Stimulated activated CD4-positive, alpha-beta T cell treated with anti-CD3 and anti-CD28 coated beads, Interleukin-12 subunit alpha, Interleukin-12 subunit beta, amount 100 ng/mL, for 24 hours (primary cell): ENCODE data around the gene CRNN.

Source experiments
- DNase-seq, 2 experiments: peaks; one replicate each; pipeline ENCODE4 v3.0.0-alpha.2; 2020; ENCODE audit warnings: low read depth in 2 of 2

Gene CRNN

DNA sequence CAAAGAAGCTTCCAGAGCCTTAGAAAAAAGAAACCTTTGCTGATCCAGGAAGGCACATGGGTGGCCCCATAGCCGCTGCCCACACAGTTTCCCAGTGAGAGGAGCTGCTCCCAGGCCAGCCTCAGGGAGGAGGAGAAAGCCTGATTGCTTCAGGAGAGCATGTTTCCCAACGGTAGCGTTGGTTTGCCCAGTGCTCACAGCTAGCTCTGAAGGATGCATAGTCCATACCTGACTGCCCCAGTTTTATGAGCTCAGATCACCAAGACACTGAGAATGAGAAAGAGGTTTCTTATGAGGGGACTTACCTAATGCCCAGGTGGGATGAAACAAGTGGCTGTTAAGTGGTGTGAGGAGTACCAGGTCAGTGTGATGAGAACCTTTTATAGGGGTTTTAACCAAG lies at the start of gene CRNN:
CRNN (minus strand) TSS at position 355 of the 400 bp plus-strand sequence. CDS start 2,030 bp downstream, outside the sequence.
- DNase-seq = no peak

DNA sequence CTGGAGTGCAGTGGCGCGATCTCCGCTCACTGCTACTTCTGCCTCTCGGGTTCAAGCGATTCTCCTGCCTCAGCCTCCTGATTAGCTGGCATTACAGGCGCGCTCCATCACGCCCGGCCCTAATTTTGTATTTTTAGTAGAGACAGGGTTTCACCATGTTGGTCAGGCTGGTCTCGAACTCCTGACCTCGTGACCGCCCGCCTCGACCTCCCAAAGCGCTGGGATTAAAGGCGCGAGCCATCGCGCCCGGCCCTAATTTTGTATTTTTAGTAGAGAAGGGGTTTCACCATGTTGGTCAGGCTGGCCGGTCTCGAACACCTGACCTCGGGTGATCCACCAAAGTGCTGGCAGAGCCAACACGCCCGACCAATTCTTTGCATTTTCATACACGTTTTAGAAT lies 48.6 kb upstream of the CRNN start:
- DNase-seq = no peak

DNA sequence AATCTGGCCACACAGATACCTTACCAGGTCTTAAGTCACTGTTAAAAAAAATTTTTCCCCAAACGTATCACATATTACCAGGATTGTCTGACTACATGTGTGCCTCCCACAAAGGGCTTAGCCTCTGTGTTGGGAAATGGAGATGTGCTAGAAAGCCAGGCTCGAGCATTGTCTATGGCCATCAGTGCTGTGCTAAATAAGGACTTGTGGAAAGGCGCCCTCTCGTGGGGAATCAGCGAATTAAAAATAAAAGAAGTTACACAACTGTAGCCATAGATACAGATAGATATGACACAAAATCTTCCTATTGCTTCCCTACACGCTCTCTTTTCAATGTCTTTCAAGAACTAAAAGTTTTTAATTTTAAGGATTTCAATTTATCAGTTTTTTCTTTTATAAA lies 47.5 kb upstream of the CRNN start:
- peak in 1 of 2 experiments; percentile 41 for DNase-seq

DNA sequence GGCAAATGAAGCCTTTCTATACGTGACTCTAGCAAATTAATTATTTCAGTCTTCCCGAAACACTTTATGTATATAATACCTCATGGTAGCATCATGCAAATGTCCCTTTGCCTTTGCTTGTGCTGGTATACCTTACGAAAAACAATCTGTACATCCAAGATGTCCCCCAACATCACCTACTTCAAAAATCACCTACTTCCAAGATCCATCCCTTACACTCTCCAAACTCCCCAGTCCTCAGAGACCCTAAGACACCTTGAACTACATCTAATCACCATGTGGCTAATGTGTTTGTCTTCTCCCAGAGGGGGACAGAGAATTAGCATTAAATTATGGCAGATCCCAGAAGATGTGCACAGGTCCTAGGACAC lies 46.5 kb upstream of the CRNN start:
- no peak for DNase-seq

DNA sequence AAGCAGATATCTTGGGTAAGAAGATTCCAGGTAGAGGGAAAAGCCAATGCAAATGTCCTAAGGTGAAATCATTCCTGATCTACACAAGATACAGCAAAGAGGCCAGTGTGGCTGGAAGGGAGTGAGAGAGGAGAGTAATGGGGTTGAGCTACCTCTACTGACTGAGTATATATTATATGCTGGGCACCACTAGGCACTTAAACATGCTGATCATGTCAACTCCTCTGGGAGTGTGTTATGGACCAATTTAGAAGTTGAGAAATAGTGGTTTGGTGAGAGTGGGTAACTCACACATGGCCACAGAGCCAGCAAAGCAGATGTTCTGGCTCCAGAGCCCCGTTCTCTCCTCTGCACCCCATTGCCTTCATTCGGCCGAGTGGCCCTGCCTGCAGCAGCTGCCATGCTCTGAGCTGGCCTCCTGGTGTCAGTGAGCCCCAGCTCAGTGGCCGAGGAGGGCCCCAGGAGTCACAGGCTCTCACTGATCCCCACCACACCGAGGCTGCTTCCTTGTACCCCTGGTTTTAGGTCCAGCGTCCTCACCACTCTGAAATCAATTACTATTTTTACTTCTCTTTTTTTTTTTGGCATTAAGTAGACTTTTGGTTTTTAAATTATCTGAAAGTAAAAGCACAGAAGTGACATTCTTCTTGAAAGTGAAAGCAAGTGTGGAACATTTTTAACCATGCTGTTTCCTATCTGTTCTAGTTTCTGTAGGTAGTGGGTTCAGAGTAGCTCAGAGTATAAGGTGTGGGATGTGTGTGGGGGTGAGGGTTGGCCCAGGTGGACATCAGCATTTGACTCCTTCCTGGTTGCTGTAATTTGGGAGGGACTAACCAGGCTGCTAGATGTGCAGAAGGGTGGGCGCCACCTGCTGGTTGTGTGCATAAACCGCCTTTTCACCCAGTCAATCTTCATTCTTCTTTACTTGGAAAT lies 45.8 kb upstream of the CRNN start:
- DNase-seq = peak; percentile 44 to 77

DNA sequence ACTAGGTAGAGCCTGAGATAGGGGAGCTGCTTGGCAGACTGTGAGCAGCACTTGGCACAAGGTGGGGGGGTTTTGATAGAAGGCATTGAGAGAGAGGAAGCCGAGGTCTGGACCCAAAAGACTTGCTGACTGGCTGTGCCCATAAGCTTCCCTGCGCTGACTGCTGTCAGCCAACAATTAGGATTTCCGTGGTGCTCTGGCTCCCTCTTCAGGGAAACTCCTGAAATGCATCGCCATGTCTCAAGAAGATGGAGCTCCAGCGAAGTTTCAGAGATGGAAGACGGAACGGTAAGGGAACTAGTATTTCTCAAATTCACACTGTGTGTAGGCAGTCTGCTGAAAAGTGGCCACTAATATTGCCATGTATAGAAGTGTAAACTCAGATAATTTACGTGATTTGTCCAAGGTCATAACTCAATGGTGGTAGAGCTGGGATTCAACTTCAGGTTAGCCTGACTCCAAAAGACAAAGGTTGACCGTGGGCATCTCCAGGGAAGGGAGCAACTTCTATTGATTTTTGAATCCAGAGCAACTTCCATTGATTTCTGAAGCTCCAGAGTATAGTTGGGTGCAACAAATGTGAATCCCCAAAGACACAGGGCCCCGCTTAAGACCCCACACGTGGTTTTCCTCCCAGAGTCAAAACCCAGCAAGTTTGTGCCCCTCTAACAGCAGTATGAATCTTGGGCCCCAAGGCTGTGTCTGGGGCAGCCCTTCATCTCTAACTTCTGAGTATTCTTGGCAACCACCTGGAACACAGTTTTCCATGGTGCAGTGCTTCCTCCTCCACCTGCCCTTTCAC lies 44.5 kb upstream of the CRNN start:
- DNase-seq = peak; percentile 62 to 84

DNA sequence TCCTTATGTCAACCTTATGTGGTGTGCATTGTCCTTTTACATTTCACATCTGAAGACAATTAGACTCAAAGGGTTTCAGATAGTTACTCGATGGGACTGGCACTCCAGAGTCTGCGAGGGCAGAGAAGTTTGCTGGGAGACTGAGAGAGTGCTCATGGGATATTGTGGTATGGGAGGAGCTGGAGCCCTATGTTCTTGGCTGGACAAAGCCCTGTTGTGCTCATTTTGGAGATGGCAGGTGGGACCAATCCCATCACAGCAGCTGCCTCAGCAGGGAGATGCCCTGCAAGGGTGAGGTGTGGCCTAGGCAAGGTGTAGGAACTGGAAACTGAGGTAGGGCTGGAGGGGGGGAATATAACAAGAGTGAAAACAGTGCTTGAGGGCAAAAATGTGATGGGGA lies 43.5 kb upstream of the CRNN start:
- no peak for DNase-seq

DNA sequence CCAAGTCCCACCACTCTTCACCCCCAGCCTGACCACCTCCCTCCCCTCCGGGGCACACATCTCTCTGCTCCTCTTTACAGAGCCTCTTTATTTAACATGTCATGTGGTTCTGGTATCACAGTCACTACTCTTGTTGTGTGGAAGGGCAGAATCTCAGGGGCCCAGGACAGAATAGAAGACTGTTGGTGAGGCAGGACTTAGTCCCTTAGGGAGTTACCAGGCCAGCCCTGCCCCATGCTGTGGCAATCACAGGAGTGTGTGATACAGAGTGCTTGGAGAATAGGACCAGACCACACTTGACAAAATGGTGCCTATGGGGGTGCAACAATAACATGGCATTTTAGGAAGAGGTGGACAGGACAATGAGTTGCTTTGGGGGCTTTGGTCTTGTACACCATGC lies 43.0 kb upstream of the CRNN start:
- DNase-seq = no peak

DNA sequence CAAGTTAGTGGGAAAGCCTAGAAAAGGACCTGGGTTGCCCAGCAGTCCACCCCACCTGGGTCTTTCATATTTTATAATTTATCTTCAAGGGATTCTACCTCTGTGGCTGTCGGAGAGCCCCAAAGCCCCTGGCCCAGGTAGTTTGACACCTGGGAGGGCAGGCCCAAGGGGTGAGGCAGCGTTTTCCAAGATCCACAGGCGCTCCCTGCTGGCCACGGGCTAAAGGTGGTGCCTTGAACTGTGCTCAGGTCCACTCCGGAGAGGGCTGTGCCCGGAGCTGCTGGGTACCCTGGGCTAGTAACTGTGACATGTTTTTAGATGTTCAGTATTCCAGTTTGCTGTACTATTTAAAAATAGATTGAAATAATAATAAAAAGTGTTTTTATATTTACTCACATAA lies 37.2 kb upstream of the CRNN start:
- no peak for DNase-seq

DNA sequence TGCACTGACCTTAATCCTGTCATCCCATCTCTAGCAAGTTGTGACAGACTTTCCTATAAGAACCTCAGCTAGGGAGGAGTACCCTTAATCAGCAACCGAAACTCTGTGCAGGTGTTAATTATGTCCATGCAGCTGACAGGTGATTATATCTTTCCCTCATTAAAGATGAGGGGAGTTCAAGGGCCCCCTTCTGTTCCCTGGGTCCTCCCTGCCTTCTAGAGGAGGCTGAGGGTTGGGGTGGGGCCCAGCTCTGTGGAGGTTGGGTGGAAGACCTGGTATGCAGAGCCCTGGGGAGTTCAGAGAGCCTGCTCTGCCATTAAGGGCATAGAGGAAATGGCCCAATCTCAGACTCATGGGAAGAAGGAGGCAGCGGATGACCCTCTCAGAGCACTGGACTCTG lies 35.6 kb upstream of the CRNN start:
- DNase-seq = no peak

DNA sequence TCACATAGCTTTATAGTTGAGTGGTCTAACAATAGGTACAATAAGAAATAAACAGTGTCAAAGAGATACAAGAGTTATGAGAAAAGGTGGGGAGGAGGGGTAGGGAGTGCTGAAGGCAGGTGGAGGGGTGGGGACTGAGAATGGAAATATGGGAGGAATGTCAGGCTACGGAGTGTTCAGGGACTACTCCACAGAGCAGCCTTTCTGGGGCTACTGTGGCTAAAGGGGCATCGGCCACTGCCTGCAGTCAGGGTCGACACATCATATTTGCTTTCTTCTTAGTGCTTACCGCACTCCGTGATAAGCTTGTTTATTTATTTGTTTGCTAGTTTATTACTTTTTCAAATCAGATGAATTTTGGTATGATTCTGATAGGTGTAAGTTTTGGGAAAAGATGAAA lies 34.4 kb upstream of the CRNN start:
- no peak for DNase-seq

DNA sequence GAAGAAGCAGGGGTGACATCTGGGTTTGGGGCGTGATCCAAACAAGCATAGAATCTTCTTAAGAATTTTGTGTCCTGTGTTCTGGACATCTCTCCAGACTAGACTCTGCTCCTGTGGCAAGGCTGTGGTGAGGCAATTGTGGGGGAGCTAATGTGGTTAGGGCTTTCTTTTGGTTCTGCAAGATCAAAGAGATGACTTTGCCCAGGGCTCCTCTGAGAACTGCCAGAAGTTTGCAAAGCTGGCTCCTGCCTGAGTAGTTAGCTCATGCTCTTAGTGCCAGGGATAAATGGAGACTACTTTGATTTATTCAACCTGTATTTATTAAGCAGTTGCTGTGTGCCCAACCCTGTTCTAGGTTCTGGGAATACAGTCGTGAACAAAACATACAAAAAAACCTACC lies 34.0 kb upstream of the CRNN start:
- no peak for DNase-seq

DNA sequence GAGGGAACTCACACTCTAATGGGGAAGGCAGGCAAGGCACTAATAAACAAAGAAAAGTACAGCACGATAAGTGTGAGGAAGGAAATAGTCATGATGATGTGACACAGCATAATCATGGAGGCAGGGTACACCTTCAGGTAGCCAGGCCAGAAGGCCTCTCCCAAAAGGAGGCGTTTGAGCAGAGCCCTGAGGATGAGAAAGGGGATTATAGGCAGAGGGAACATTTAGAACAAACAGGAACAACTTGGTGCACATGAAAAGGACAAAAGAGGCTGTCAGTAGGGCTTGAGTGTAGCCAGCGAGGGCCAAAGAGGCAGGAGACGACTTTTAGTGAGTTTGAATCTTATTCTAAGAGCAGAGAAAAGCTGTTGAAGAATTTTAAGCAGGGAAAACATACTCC lies 33.4 kb upstream of the CRNN start:
- DNase-seq = no peak

DNA sequence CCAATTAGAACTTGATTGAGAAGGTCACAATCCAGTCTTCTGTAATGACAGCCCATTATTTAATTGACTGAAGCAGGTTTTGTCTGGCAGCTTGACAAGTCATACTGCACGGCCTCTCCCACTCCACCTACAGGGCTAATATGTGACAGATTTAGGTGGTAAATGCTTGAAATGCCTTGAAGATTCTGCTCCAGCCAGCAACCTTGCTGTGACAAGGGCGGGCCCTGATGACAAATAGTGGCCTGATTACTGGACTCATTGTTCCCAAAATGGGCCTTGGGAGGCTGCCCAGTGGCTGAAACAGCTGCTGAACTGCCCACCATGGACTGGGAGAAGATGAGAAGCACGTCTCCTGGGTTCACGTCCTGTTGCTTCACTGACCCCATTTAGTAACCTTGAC lies 30.0 kb upstream of the CRNN start:
- no peak for DNase-seq

DNA sequence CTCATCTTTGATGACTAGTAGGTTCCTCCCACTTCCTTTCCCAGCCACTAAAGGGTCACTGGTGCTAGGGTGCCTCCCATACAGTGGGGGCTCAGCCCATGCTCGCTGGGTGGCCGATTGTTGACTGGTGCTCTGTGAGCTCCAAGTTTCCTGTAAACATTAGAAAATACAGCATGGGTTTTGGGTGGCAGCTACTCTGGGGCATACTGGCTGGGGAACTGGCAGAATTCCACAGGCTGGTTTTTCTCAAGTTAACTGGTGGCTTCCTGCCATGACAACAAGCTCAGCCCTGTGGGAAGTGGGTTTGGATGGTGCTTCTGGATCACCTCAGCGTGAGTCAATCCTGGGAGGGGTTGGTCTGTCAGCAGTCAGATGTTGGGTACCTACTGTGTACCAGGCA lies 28.7 kb upstream of the CRNN start:
- no peak for DNase-seq

DNA sequence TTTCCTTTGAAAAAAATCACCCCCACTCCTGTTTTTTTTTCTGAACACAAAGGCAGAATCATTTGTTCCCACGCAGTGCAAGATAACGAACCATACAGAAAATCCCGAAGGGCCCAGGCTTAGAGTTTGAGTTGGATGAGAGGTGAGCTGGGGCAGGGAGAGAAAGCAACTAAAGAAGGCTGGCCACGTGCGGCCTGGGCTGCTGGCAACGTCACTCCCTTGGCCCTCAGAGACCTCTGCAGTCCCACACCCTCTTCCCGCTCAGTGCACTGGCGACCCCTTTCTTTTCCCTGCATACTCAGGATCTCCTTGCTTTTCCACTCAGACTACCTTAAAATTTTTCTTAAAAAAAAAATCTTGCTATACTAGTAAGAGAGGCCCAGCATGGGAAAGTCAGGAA lies 28.2 kb upstream of the CRNN start:
- no peak for DNase-seq

DNA sequence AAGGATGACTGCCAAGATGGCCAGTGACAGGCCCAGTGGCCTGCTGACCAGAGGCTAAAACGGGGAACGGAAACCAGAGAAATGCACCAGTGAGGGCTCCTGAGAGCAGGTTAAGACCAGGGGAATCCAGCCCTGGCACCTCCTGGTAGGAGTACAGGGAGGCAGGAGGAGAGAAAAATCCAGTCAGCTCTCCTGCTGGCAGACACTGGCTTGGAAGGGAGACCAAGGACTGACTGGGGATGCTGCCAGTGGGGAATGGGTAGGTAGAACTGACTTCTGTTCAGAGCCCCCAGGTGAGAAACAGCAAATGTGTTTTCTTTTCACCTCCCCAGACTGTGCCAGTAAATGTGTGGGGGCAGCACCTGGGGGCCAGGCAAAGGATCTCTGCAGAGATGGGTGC lies 27.7 kb upstream of the CRNN start:
- no peak for DNase-seq

DNA sequence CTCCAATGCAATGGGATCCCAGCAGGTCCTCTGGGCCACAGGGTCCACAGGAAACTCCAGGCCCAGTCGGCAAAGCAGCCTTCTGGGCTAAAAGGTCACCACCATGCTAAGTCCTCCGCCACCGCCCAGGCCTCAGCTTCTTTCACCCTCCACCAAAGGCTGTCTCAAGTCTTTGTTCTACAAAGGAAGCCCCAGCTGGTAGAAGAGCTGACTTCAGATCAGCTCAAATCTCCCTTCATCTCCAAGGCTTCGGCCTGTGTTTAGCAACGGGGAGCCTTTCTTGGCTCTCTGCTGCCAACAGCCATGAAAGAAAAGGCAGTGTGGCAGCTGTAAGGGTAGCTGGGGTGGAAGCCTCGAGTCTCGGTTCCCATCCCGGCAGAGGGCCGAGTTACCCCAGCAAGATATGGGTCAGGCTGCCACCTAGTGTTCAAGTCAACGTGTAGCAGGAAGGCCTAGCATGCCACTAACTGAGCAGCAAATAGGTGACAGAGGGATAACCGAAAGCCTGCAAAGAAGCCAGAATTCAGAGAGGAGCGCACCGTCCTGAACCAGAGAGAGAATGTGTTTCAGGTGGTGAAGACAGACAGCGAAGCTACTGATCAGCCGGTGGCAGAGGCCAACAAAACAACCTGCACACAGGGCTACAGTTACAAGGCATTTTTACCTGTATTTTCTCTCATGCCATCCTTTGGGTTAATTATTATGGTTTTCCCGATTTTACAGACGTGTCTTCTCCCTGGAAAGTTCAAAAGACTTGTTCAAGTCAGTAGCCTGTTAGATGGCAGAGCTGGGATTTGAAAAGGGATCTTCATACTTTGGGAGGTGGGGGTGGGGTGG lies 26.8 kb upstream of the CRNN start:
- peak; percentile 50 to 52 for DNase-seq

DNA sequence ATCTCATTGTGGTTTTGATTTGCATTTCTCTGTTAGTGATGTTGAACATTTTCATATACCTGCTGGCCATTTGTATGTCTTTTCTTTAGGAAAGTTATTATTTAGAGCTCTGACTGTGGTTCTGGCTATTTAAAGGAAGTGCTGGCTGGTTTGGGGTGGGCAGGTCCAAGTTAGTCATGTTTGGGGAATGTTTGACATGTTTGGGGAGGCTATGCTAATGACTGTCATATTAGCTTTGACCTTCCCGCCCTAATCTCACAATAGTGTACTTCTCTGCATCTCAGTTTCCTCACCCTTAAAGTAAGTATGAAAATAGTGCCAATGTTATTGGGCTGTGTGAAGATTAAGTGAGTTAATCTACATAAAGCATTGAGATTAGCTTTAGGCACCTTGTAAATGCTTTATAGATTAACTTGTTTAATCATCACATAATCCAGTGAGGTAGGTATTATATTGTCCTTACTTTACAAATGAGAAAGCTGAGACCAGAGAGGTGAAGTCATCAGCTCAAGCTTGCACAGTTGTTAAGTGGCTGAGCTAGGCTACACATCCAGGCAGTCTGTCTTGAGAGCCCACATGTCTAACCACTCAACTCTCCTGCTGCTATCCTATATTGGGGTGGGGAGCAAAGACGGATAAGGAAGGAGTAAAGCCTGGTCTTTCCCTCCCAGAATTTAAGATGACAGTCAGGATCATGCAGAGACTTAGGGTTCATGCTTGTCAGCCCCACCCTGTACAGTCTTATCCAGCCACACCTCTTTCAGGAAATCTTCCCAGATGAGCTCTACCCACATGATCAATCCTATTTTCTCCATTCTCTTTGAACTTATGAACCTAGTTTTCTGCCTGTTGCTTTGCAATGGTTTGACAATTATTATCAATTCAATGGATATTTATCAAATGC lies 22.8 kb upstream of the CRNN start:
- no peak for DNase-seq

DNA sequence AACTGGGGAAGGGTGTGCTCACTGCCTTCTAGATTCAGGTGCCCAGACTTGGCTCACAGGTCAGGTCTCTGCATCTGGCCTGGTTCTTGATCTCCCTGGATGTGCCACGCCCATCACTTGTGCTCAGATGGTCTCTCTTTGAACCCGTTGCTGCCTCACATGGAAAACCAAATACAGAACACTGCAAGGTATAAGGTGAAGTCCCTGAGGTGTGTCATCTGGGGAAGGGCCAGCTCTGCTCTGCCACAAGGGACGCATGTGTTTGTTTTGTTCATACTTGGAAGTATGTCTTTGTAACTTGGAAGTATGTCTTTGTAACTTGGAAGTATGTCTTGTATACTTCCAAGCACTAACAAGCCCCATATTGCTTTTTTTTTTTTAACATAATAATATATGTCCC lies 13.4 kb upstream of the CRNN start:
- DNase-seq = no peak

DNA sequence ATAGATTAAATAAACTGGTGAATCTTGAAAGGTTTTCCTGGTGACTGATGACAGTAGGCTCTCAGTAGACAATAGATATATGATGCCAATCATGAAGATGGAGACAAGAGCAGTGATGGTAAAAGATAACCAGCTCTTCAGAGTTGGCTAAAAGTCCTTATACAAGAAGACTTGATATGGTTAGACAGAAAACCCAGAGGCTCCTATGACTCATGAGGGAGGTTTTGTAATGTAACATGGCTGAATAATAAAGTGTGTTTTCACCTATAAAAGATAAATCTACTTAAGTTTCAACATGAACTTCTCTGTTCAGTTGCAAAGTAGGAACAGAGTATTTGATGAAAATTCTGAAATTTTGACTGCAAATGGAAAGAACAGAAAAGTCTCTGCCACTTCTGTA lies 12.7 kb upstream of the CRNN start:
- no peak for DNase-seq
